ENCODE data around the gene EPHA5.

The EPHA5 gene

DNA sequence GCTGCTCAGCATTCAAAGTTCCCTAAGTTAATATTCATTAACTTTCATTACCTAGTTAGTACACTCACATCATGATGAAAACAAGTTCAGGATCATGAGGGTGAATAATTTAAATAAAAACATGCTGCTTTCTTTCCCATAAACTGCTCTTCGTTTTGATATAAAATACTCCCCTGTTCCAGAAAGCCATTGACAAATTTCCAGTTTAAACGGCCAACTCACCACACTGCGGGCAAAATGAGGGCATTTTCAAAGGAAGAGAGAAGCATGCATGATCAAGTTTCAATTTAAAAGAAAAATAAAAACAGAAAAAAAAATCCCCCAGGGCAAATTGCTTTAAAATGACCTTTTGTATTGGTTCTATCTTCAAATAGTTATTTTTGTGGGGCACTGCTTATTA, 69.6 kb downstream of the EPHA5 start:
- in situ Hi-C loops (cut with MboI; ENCODE audit: low sequenced_read_pairs, unreplicated experiment) = no loop called here
- TF ChIP-seq CTCF (IDR thresholded peaks at IDR 0.05; ENCODE audit: borderline replicate concordance, control extremely low read depth, extremely low read depth, insufficient read depth, missing control alignments) = no peak

DNA sequence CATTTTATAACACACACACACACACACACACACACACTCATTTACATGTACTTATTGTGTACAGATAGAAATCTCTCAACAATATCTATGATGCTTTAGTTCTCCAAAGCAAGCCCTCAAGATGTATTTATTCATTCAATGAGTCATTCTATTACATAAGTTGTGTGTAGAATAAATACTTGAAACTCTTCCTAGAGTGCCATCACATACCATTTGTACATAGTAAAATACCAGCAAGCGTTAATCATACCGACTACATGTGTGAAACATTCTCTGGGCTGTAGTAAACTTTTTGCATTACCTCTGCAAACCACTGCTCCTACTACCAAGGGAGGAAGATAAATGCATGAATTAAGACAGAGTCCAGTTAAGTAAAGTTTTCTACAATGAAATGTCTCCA, 70.9 kb downstream of the EPHA5 start:
- in situ Hi-C loops (cut with MboI; ENCODE audit: low sequenced_read_pairs, unreplicated experiment) = no loop called here
- TF ChIP-seq CTCF (IDR thresholded peaks at IDR 0.05; ENCODE audit: borderline replicate concordance, control extremely low read depth, extremely low read depth, insufficient read depth, missing control alignments) = no peak
- DNase-seq (ENCODE audit: low spot score) = no peak

More for the DNA sequence above, 69.6 kb downstream of the EPHA5 start:
- DNase-seq (ENCODE audit: low spot score) = no peak

- in situ Hi-C loops (cut with MboI; ENCODE audit: low sequenced_read_pairs, unreplicated experiment) = no loop called here
- TF ChIP-seq CTCF (IDR thresholded peaks at IDR 0.05; ENCODE audit: borderline replicate concordance, control extremely low read depth, extremely low read depth, insufficient read depth, missing control alignments) = no peak
- DNase-seq (ENCODE audit: low spot score) = no peak
Measured at GRCh38 chr4:65597697-65598096, 72.6 kb downstream of the EPHA5 start.

GRCh38 chr4:65592089-65592488, 78.2 kb downstream of the EPHA5 start:
- TF ChIP-seq CTCF (IDR thresholded peaks at IDR 0.05; ENCODE audit: borderline replicate concordance, control extremely low read depth, extremely low read depth, insufficient read depth, missing control alignments) = no peak
- in situ Hi-C loops (cut with MboI; ENCODE audit: low sequenced_read_pairs, unreplicated experiment) = no loop called here

DNA sequence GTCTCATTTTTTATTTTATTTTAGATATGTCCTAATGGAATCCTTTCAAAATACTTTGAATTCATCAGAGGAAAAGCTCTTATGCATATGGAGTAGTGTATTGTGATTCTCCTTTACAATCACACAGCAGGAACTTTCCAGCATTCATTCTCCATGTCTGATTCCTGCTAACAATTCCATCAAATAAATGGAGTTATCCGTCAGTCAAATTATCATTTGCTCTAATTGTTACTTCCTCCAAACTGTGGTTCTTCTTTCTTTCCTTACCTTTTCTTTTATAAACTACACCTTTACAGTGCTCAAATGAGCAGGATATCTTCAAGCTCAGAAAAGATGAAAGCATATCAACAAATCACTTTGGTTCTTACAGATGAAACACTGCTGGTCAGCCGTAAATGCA, 80.4 kb downstream of the EPHA5 start:
- DNase-seq (ENCODE audit: low spot score) = no peak
- in situ Hi-C loops (cut with MboI; ENCODE audit: low sequenced_read_pairs, unreplicated experiment) = no loop called here
- TF ChIP-seq CTCF (IDR thresholded peaks at IDR 0.05; ENCODE audit: borderline replicate concordance, control extremely low read depth, extremely low read depth, insufficient read depth, missing control alignments) = no peak

More at GRCh38 chr4:65592089-65592488, 78.2 kb downstream of the EPHA5 start:
- no peak for DNase-seq (ENCODE audit: low spot score)

GRCh38 chr4:65589331-65589730, 81.0 kb downstream of the EPHA5 start:
- in situ Hi-C loops (cut with MboI; ENCODE audit: low sequenced_read_pairs, unreplicated experiment) = no loop called here
- DNase-seq (ENCODE audit: low spot score) = no peak
- TF ChIP-seq CTCF (IDR thresholded peaks at IDR 0.05; ENCODE audit: borderline replicate concordance, control extremely low read depth, extremely low read depth, insufficient read depth, missing control alignments) = no peak

DNA sequence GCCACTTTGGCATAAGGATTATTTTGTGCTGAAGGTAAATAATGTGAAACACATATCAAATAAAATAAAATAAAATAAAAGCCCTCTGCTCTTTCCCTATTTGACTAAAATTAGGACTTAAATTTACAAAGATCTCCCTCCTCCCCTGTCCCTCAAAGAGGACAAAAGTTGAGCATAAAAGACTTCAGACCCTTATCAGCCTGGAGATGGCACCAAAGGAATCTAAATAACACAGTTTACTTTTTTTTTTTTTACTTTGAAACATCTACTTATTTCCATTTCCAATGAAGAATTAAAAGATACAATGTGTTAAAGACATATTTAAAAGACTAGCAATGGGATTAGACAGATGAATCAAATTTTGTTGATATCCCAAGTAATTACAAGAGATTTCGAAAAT, 89.7 kb downstream of the EPHA5 start:
- in situ Hi-C loops (cut with MboI; ENCODE audit: low sequenced_read_pairs, unreplicated experiment) = no loop called here
- TF ChIP-seq CTCF (IDR thresholded peaks at IDR 0.05; ENCODE audit: borderline replicate concordance, control extremely low read depth, extremely low read depth, insufficient read depth, missing control alignments) = no peak
- no peak for DNase-seq (ENCODE audit: low spot score)

Measured in GM13976 (cell line).